DMS153 treated with DMSO at 0.1 percent for 48 hours (cell line): ENCODE results near the gene GBA3.

ENCODE experiments used
- DNase-seq: peaks from one replicate; lab custom pipeline; 2025; ENCODE audit not compliant: unreplicated experiment; lab: John Stamatoyannopoulos, UW

GBA3 gene

GRCh38 chr4:22695029-22695428, 2.3 kb downstream of the GBA3 start:
- no peak for DNase-seq

- no peak for DNase-seq
Measured at GRCh38 chr4:22695917-22696316, 3.2 kb downstream of the GBA3 start.

GRCh38 chr4:22703912-22704311, 11.2 kb downstream of the GBA3 start:
- no peak for DNase-seq

GRCh38 chr4:22707390-22707789, 14.7 kb downstream of the GBA3 start:
- DNase-seq = no peak

GRCh38 chr4:22708961-22709360, 16.2 kb downstream of the GBA3 start:
- DNase-seq = no peak

- DNase-seq = no peak
Measured at GRCh38 chr4:22712105-22712504, 19.4 kb downstream of the GBA3 start.

- DNase-seq = no peak
Measured at GRCh38 chr4:22712529-22712928, 19.8 kb downstream of the GBA3 start.

- DNase-seq = no peak
Measured at GRCh38 chr4:22713841-22714240, 21.1 kb downstream of the GBA3 start.

GRCh38 chr4:22719218-22719617, 26.5 kb downstream of the GBA3 start:
- no peak for DNase-seq

- DNase-seq = no peak
Measured at GRCh38 chr4:22720091-22720490, 27.4 kb downstream of the GBA3 start.

- DNase-seq = no peak
Measured at GRCh38 chr4:22721204-22721603, 28.5 kb downstream of the GBA3 start.

- no peak for DNase-seq
Measured at GRCh38 chr4:22730021-22730420, 37.3 kb downstream of the GBA3 start.

- DNase-seq = no peak
Measured at GRCh38 chr4:22733816-22734215, 41.1 kb downstream of the GBA3 start.

GRCh38 chr4:22736912-22737311, 44.2 kb downstream of the GBA3 start:
- no peak for DNase-seq

- no peak for DNase-seq
Measured at GRCh38 chr4:22739968-22740367, 47.2 kb downstream of the GBA3 start.

- DNase-seq = no peak
Measured at GRCh38 chr4:22741744-22742143, 49.0 kb downstream of the GBA3 start.

- no peak for DNase-seq
Measured at GRCh38 chr4:22743290-22743689, 50.6 kb downstream of the GBA3 start.

GRCh38 chr4:22744478-22745062, 51.8 kb downstream of the GBA3 start:
- DNase-seq = no peak

GRCh38 chr4:22745234-22745633, 52.5 kb downstream of the GBA3 start:
- no peak for DNase-seq

GRCh38 chr4:22754116-22754515, 61.4 kb downstream of the GBA3 start:
- no peak for DNase-seq

GRCh38 chr4:22762548-22762947, 69.8 kb downstream of the GBA3 start:
- DNase-seq = no peak

GRCh38 chr4:22764183-22764582, 71.4 kb downstream of the GBA3 start:
- DNase-seq = no peak

- DNase-seq = no peak
Measured at GRCh38 chr4:22766068-22766467, 73.3 kb downstream of the GBA3 start.
